HG02973 (cell line): ENCODE results near the gene EAF2.
A peak's percentile ranks its signal among the peaks of the same experiment; 100 is the strongest.

Experiments
- ATAC-seq: cut with Tn5 transposase; IDR thresholded peaks from one replicate; pipeline ENCODE4 v1.9.1; 2021; ENCODE audit warnings: moderate library complexity; ENCODE audit not compliant: unreplicated experiment

Gene EAF2

DNA sequence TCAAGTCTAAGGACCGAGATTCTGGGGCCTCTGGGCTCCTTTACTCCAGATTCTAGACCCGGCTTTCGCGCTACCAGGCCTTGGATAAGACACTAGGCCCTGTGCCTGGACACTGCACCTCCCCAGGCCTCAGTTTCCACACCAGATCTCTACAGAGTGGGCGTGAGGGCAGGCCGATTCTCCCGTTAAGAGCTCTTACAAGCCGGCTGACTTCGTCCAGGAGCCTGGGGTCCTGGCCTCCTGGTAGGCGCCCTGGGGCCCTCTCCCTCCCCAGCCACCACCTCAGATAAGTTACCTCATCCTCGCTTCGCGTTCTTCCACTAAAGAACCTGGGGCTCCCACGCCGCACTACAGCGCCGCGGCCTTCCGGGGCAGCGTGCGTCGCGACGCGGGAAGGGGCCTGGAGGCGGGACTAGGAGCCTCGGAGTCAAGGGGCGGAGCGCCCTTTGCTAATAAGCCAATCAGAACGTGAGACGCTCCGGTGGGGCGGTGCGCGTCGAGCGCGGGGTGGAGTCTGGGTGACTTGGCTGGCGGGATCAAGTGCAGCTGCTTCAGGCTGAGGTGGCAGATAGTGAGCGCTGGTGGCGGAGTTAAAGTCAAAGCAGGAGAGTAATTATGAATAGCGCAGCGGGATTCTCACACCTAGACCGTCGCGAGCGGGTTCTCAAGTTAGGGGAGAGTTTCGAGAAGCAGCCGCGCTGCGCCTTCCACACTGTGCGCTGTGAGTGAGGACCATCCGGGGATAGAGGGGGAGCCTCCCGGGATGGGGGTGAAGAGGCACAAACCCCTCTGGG lies at the start of gene EAF2, which contains the start of gene IQCB1:
Gene EAF2 (plus strand): TSS at position 539 of the 794 bp plus-strand sequence. CDS start 77 bp downstream, at position 616.
Gene IQCB1 (minus strand): TSS at position 390 of the 794 bp plus-strand sequence. CDS start 6,100 bp downstream, outside the sequence.
- peak; percentile 97 for ATAC-seq

DNA sequence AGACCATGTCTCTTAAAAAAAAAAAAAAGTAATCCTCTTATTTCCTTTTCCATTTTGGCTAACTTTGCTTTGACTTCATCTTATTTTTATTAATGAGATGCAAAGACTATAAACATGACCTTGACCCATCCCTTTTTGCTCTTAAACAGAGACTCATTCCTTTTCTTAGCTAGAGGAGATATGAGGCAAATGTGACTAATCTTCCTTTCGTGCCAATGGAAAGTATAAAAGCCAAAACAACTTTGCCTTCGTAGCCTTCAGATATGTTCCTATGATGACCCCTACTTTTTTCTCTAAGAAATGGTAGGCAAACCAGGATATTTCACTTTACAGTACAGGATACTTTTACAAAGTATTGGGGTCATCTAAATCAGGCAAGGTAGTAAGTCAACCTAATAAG lies 48.5 kb upstream of the EAF2 start:
- ATAC-seq: no peak

DNA sequence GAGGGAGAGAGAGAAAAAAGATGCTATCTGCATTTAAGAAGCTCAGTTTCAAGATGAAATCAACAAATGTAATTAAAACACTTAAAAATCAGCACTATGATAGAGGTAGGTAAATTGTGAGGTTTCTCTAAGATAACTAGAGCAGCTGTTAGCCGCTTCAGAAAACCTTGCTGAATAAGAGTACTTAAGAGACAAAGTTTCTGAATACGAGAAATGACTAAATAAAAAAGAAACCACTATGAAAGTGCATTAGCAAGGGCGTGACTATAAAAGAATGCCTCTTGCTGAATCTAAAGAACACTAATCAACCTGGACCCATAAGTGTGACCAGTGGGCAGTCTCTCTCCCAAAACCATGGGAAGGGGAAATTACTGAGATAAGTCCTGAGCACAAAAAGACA lies 41.9 kb upstream of the EAF2 start:
- ATAC-seq: peak; percentile 50

DNA sequence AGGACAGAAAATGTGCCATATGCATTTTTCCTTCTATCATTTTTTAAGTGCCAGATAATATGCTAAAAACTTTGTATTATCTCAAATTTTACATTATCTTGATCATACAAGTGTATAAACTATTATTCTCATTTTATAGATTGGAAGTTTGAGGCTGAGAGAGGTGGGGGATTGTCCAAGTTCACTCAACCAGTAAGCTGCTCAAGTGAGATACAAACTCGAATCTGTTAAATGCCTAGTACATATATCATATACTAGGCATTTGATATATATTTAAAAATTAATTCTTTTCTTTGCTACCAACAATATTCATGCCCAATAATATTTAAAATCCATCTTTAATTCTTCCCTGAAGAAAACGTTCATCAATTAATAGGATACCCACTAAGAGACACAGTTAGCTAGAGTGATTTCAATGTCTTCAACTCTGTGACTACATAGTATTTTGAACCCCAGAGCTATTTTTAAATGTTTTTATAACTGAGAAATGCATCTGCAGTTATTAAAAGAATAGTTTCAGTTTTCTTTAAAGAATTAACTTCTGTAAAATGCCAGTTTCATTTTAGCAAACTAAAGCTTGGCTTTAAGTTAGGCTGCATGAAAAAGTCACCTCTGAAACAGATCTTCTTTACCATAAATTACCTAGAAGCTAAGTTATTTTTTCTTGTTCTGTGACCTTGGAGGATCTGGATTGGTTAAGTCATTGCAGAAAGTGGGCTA lies 40.6 kb upstream of the EAF2 start:
- no peak for ATAC-seq

DNA sequence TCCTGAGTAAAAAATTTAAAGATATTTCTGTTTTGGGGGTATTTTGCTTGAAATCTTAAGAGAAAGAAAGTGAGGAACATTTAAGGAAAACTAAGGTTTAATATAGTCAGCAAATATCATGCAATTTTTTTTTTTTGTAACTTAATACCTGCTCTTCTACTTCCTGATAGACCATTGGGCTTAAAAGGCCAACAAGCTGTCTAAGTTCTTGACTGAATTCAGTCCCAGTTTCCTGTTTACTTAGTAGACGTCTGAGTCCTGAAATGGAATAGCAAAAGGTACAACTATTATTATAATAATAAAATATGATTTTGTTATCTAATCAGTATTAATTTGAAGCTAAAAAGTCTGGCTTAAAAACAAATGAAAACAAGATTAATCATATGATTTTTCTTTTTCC lies 38.0 kb upstream of the EAF2 start:
- no peak for ATAC-seq

DNA sequence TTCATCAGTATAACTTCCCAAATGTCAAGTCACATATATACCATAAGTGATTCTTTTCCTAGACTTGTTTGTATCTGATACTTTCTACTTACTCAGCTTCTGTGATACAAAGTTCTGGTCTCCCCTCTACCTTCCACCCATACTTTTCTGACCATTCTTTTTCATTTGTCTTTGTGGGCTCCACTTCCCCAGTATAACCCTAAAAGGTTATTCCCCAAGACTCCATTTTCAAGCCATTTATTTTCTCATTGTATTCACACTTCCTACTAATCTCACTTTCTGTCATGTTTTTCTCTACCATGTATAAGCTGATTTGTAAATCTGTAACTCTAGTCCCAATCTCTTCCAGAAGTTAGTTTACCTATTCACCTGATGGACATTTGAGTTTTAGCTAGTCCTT lies 34.1 kb upstream of the EAF2 start:
- no peak for ATAC-seq

DNA sequence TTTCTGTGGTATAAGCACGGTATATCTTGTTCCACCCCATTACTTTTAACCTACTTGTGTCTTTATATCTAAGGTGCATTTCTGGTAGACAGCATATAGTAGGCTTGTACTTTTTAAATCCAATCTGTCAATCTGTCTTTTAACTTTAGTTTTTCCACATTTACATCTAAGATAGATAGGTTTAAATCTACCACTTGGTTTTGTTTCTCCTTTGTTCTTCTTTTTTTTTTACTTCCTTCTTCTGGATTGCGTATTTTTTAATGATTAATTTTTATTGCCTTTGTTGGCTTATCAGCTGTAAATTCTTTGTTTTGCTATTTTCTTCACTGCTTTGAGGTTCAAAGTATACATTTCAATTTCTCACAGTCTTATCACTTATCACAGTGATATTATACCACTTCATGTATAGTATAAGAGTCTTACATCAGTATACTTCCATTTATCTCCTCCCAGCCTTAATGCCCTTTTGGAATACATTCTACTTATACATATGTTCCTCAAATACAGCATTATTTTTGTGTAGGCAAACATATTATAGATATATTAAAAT lies 31.2 kb upstream of the EAF2 start:
- ATAC-seq: no peak

DNA sequence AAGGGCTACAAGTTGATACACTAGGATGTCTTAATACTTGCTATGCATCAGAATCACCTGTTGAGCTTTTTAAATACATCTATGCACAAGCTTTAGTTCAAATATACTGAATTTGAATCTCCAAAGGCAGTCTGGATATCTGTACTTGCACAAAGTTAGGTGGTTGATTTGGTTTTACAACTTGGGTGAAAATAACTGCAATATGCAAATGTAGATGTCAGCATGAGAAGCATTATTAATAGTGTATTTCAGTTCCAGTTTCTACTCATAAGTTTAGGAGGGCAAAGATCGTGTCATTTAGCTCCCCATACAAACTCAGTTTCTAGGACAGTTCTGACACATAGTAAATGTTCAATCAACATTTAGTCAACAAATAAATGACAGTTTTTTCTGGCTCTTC lies 25.8 kb upstream of the EAF2 start:
- peak; percentile 98 for ATAC-seq

DNA sequence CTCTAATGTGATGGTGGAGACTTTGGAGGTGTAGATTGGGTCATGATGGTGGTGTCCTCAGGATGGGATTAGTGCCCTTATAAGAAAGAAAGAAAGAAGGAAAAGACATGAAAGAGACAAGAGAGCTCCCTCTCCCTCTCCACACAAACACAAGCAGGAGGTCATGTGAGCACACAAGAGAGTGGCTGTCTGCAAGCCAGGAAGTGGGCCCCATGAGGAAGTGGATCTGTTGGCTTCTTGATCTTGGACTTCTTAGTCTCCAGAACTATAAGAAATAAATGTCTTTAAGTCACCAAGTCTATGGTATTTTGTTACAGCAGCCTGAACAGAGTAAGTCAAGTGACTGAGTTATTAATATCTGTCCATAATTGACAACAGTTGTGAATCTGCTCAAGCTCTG lies 17.3 kb upstream of the EAF2 start:
- ATAC-seq: no peak

DNA sequence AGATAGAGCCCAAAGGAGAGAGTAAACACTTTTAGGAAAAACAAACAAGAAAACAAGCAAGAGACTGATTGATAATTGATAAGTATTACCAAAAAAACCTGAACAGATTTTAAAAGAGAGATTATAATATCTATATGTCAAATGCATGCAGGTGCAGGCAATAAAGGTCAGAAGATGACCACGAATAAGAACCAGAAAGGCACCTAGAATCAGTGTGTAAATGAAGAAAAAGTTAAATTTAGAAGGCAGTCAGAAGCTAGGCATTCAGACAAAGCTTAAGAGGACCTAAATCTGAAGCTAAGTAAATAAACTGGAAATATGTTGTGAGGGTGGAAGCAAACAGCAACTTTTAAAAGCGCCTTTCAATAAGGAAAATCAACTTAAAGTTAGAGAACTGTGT lies 16.4 kb upstream of the EAF2 start:
- no peak for ATAC-seq

DNA sequence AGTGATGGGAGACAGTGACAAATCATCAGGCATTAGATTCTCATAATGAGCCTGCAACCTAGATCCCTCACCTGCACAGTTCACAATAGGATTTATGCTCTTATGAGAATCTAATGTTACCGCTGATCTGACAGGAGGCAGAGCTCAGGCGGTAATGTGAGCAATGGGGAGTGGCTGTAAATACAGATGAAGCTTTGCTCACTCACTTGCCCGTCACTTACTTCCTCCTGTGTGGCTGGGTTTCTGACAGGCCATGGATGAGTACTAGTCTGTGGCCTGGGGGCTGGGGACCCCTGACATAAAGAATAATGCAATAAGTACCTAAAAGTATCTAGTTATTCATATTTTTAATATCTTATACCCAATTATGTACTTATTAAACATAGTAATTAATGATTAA lies 15.8 kb upstream of the EAF2 start:
- no peak for ATAC-seq

DNA sequence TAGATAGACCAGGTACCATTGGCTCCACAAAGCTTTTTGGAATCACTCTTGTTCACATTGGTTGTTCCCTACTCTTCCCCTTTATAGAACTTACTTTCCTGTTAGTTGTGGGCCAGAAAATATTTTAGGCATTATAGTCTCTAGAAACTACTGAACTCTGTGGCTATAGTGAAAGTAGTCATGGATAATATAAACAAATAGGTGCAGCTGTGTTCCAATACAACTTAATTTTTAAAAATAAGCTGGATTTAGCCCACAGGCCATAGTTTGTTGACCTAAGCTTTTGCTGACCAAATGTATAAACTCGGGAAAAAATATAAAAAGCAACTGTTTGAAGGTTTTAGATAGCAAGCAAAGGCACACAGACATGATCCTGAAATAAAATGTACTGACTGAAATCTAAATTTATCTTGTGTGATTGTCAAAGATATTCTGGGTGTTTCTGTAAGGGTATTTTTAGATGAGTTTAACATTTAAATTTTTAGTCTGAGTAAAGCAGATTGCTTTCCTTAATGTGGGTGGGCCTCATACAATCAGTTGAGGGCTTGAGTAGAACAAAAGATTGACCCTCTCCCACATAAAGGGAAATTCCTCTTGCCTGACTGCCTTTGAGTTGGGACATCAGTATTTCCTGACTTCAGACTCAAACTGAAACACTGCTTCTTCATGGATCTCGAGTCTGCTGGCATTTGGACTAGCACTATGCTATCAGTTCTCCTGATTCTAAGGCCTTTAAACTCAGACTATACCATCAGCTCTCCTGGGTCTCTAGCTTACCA lies 13.4 kb upstream of the EAF2 start:
- ATAC-seq: no peak

DNA sequence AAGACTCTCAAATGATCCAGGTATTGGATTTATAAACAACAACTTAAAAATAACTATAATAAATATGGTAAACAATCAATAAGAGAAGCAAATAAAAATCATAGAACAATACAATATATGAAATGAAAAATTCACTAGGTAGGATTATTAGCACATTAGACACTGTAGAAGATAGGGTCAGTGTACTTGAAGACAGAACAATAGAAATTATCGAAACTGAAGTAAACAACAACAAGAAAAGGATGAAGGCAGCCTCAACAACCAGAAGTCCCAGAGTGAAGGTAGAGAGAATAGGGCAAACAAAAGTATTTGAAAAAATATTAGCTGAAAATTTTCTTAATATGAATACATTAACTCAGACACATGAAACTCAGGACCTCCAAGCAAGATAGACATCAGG lies 12.0 kb upstream of the EAF2 start:
- ATAC-seq: no peak

DNA sequence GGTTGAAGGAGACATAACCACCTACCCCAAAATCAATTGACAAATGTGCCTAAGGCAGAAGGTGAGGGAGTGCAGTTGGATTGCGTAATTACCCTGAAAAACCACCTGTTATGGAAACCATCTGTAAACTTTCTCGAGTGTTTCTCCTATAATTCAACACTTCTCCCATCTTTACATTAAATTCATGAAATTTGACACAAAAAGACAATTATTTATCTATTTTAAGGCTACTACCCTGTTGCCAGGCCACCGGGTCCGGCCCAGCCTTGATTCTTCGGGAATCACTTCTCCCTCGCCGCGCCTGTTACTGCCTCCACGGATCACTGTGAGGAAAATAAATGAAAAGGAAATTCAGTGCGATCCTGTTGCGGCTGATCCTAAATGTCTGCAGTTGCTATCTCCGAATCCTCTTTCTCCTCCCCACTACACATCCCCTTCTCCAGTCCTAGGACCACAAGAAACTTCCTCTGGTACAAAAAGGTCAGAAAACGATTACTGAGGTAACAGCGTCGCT lies 795 bp upstream of the EAF2 start:
- ATAC-seq: no peak

DNA sequence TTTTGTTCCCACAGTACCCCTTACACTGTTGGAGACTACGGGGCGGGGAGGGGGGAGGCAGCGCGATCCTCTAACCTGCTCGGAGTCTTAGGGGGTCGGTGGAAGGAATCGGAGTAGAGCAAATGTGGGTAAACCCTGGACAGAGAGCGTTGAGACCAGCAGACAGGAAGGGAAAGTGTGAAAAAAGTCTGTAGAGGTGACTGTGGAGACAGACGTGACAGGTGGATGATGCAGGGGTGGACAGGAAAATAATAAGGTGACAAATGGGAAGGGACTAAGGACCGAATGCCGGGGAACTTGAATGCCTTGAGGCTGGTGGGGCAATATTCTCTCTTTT lies 424 bp downstream of the EAF2 start:
- ATAC-seq: peak; percentile 14

DNA sequence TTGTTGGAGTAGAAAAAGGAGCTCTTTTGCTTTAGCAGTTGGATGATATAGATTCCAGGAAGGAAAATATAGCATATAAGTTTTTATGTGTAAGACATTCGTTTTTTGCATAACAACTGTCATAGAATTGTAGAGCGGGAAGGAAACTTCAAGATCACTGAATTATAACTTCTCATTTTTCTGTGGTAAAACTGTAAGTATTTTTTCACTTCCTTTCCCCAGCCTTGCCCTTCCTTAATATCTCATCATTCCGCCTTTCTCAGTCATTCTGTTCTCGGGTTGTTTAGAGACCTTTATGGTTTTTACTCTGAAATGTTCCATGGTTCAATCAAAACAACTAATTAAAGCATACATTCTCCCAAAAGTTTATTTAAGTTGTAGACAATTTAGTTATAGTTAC lies 1.1 kb downstream of the EAF2 start:
- ATAC-seq: no peak

DNA sequence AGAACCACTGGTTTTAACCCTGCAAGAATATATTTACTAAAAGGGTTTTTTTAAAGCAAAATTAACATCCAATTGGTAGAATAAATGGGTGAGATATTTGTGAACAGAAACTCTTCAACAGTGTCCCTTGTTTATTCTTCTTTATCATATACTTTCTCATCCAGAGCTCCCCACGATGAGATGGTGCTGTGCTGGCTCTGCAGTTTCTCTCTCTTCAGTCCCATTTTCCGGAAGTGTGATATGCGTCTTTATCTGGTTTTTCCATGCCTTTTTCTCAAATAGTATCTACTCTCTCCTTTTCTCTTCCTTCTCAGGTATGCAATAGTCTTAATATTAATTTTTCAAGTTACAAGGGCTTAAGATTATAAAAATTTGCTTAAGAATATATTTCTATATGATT lies 1.5 kb downstream of the EAF2 start:
- ATAC-seq: no peak

DNA sequence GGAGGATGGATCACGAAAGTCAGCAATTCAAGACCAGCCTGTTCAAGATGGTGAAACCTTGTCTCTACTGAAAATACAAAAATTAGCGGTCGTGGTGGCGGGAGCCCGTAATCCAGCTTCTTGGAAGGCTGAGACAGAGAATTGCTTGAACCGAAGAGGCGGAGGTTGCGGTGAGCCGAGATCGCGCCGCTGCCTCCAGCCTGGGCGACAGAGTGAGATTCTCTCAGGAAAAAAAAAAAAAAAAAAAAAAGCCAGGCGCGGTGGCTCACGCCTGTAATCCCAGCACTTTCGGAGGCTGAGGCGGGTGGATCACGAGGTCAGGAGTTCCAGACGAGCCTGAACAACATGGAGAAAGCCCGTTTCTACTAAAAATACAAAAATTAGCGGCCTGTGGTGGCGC lies 5.0 kb downstream of the EAF2 start:
- no peak for ATAC-seq

DNA sequence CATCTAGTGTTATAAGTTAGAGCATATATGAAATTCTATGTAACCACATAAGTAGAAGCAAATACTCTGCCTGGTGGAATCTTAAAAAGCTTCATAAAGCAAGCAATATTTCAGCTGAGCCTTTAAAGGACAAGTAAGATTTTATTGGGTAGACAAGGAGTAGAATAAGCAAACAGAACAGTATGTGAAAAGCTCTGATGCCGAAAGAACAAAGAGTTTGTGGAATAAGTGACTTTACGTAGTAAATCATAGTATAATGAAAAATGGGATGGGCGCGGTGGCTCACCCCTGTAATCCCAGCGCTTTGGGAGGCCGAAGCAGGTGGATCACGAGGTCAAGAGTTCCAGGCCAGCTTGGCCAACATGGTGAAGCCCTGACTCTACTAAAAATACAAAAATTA lies 9.9 kb downstream of the EAF2 start:
- ATAC-seq: no peak

DNA sequence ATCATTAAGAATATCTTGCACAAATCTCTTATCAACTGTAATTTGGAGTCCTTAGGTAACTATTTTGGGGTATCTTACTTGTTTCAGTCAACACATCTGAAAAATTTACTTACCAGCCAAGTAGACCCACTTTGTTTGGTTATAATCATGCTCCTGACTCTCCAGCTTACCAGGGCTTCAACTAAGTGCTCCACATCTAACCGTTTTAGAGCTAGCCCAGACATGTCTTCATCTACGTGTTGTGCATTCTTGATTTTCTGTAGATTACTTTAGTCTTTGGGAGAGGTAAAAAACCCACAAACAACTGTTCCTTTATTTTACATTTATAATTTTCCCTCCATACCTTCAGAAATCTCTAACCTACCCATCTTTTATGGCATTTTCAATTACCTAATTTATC lies 17.2 kb downstream of the EAF2 start:
- no peak for ATAC-seq

DNA sequence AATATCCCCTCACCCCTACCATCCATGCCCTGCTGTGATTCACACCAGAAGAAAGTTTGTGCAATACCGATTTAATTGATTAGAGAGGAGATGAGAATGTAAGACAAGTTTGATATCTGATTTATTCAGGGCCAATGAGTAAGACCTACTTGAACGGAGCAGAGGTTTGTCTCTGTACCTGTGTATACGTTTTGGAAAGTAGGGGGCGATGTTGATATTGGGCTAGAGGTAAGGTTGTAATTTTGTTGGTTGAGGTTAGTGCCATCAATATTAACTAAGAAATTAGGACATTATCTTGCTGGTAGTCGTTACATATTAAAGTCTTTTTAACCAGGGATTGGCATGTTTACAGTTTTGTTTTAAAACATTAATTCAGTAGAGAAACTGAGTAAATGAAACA lies 20.5 kb downstream of the EAF2 start:
- no peak for ATAC-seq
